GM21526 (cell line): Measurements from ENCODE around the gene MFAP2.
"Not testable (repeated sequence)": the region's sequence is repeated elsewhere in the genome, so short reads cannot be mapped to it uniquely, and the experiment has no call there.

ENCODE experiments used
- ATAC-seq: cut with Tn5 transposase; IDR thresholded peaks from one replicate; pipeline ENCODE4 v1.9.1; 2021; ENCODE audit warnings: moderate library complexity; ENCODE audit not compliant: unreplicated experiment, low FRiP score

The MFAP2 gene

GRCh38 chr1:16933945-16934344 lies 46.5 kb downstream of the MFAP2 start:
- ATAC-seq, result not testable (repeated sequence)

- ATAC-seq, result not testable (repeated sequence)
Observed at GRCh38 chr1:16931206-16931934, 49.0 kb downstream of the MFAP2 start.

- ATAC-seq, result not testable (repeated sequence)
Observed at GRCh38 chr1:16929146-16930041, 51.0 kb downstream of the MFAP2 start.

- no peak for ATAC-seq
Observed at GRCh38 chr1:16927711-16928485, 52.5 kb downstream of the MFAP2 start.

- ATAC-seq, result no peak
Observed at GRCh38 chr1:16927256-16927655, 53.2 kb downstream of the MFAP2 start.

- no peak for ATAC-seq
Observed at GRCh38 chr1:16926491-16927073, 53.8 kb downstream of the MFAP2 start.

GRCh38 chr1:16925635-16926490 lies 54.6 kb downstream of the MFAP2 start:
- ATAC-seq, result no peak

- no peak for ATAC-seq
Observed at GRCh38 chr1:16924919-16925477, 55.4 kb downstream of the MFAP2 start.
